Activated CD4-positive, alpha-beta T cell treated with anti-CD3 and anti-CD28 coated beads, Interleukin-2, amount 50 U/mL, for 4 hours (primary cell): ENCODE data around the gene AAMDC.
"Not testable (repeated sequence)": the region's sequence is repeated elsewhere in the genome, so short reads cannot be mapped to it uniquely, and the experiment has no call there.

Experiments
- DNase-seq, 2 experiments: peaks; one replicate each; pipeline ENCODE4 v3.0.0-alpha.2; 2020

AAMDC gene

DNA sequence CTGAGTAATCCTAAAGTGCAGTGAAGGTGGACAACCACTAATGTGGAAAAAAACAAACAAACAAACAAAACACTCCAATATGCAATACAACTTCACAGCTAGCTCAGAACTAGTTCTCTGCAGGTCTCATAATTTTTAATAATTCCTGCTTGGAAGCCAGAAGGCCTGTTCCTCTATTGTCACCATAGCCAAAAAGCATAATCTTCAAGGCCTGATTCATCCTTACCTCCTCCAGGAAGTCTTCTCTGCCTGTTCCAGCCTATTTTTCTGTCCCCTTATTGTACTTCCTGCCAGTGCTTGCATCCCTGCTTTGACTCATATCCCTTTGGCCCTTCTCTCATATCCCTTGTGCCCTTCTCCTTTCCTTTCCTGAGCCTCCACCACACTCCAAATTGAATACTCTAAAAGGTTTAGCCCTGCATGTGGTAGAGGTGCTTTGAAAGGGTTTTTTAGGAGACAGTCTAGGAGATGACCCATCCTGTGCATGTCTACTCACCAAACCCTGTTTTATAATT is 69.2 kb downstream of the AAMDC start:
- DNase-seq: not testable (repeated sequence)

DNA sequence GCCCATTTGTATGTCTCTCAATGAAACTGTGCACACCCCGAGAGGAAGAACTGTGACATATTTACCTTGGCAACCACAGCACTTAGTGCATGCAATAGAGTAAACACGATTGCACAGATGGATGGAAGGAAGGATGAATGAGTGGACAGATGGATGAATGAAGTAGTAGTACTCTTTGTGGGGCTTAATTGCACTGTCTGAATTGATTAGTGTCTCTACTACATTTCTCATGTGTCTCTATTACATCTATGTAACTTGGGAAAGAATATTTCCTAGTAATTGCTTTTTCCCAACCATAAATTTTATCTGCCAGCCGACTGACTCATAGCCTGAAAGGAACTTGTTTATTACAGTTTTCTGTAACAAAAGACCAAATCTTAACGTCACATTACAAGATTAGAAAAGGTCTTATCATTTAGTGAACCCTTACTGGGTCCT is 69.7 kb downstream of the AAMDC start:
- not testable (repeated sequence) for DNase-seq

DNA sequence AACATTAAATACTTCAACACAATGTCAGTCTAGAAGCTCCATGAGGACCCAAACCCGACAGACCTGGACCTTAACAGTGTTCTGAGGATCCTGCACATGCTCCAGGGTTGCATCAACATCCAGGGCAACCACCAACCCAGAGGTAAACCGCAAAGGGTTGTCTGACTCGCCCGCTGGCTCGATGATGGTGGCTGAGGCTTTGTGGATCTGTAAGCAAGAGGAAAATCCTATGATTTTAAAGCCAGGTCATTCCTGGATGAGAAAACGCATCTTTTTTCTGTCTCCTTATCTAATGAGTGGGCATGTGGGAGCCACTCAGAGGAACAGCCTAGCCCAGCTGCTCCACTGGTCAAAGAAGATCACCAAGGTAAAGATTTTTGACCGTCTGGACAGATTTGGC is 70.3 kb downstream of the AAMDC start:
- DNase-seq: not testable (repeated sequence)

DNA sequence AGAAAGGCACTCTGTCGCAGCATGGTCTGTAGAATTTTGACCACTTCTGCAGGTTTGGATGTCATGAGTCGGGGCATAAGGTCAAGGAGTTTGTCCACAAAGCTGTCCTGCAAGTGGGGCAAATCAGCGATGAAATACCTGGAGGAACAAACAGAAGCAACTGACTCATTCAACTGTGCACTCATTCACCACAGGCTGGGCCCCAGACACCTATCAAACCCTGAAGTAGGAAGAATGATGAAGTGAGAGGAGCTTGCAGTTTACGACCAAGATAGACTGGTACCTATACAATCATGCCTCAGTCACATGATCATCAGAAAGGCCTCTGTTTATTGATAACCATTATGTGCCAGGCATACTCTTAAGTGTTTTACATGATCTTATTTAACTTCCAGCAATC is 70.8 kb downstream of the AAMDC start:
- DNase-seq: not testable (repeated sequence)

DNA sequence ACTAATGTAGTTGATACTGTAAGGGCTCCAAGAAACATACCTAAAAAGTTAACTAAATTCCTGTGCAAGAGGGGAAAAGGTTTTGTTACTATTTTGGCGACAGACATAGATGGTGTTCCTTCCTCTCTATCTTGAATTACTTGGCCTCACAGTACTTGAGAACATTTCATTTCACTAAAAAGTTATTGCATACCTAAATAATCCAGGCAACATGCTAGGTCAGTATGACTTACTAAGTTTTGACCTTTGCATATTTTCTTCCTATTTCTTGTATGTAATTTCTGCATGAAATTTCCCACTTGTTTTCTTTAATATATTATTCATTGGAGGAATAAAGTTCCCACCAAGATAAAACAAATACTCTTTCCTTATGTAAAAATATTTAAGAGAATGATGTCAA is 74.0 kb downstream of the AAMDC start:
- DNase-seq: not testable (repeated sequence)

DNA sequence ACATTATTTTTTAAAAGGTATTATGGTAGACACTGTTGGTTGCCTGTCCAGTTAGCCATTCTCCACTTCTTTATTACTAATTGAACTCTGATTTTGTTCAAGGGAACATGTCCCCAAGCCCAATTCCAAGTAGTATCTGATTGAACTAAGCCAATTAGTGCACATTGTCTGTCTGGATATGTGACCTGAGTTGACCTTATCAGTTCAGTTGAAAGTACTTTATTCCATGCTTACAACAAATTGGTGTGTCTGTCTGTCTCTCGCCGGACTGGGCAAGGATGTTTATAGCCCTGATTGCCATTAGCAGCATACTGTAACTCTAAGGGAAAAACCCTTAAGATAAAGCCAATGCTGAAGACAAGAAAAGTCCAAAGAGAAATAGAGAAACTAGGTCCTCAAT is 87.9 kb downstream of the AAMDC start:
- no peak for DNase-seq

DNA sequence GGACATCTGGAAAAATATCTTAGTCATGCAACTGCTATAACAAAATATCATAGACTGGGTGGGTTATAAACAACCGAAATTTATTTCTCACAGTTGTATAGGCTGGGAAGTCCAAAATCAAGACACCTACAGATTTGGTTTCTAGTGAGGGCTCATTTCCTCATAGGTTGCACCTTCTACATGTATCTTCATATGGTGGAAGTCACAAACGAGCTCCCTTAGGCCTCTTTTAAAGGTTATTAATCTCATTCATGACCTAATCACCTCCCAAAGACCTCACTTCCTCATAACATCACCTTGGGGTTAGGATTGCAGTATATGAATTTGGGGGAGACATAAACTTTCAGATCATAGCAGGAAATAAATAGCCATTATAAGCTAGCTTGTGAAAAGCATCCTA is 88.3 kb downstream of the AAMDC start:
- no peak for DNase-seq

DNA sequence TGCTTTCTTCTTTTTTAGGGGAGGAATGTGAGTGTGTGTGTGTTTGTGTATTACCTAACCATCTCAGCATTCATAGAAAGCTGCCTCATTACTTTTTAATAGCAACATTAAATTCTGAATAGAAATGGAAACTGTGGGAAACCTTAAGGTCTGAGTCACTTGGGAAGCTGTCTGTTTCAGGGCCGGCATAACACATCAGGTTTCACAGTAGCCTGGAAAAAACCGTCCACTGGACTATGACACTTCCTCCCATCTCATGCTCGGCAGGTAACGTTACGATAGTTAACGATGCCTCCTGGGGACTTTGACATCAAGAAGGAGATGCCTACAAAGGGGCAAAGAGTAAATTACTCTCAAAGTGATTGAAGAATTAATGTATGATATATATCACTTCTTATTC is 89.9 kb downstream of the AAMDC start:
- DNase-seq: not testable (repeated sequence)

DNA sequence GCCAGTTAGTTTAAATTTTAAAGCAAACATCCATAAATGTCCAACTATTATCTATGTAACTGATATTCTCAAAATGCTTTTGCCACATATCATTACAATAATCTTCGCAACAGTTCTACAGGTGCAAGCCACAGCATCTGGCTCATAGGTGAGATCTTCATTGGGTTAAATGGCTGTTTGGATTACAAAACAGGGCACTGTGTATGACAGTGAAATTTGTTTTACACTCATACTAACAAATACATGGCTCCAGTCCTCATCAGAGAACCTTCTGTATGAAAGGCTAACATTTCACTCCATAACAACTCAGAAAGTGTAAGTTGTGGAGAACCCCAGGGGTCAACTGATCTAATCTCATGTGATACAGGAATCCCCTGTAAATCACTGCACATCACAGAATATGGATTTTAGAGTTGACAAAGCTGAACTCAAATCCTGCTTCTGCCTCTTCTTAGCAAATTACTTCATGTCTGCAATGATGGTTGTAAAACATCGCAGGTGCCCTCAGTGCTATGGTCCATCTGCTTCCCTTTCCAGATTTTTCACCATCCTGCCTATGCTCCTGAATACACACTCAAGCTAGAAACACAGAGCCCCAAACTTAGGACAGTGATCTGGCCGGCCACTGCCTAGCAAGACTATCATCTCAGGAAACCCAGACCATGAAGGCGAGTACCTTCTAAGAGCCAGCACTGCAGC is 92.8 kb downstream of the AAMDC start:
- DNase-seq: not testable (repeated sequence)

DNA sequence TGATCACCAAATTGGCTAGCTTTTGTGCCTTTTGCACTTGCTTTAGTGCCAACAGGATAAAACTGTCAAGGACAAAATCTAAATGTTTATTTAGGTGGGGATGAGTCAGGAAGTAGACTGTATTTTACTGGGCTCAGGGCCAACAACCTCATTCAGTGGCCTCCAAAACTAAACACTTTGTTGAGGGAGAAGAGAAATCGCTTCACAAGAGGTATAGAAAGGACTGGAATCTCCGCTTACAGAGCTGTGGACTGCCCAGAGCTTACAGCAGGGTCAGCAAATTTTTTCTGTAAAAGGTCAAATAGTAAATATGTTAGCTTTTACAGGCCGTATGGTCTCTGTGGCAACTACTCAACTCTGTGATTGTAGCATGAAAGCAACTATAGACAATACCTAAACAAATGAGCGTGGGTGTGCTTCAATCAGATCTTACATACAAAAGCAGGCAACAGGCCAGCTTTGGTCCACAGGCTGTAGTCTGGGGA is 93.4 kb downstream of the AAMDC start:
- not testable (repeated sequence) for DNase-seq

DNA sequence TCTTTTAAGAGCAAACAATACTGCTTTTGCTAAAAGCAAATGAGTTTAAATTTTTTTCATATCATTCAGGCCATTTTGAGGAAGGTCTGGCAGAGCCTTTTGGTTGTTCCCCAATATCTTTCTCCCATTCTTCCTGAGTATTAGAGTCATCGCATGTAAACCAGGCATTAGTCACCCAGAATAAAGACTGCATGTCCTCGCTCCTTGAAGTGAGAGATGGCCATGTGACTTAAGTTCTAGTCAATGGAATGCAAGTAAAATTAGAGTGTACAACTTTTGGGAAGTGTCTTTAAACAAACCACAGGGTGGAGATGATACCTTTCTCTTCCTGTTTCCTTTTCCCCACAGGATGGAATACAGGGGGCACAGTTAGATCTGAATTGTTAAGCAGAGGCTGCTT is 96.8 kb downstream of the AAMDC start:
- not testable (repeated sequence) for DNase-seq
